ENCODE data around the gene RPS6KC1. TPM values are rescaled to one million over a fixed set of nuclear protein-coding genes. Genes with fewer than 3 reads are reported as not detected.
"Not testable (repeated sequence)": the region's sequence is repeated elsewhere in the genome, so short reads cannot be mapped to it uniquely, and the experiment has no call there.

RPS6KC1 gene
- total RNA-seq, 1 experiment from 2014 or later, result 25.6 TPM

- in situ Hi-C loops (cut with HindIII; ENCODE audit: low sequenced_read_pairs), result no loop called here
Measured at GRCh38 chr1:213135572-213135971, 84.5 kb downstream of the RPS6KC1 start.

GRCh38 chr1:213136190-213136917 lies 85.3 kb downstream of the RPS6KC1 start:
- in situ Hi-C loops (cut with HindIII; ENCODE audit: low sequenced_read_pairs), result no loop called here
- no peak for DNase-seq (ENCODE audit: low spot score)

More at GRCh38 chr1:213135572-213135971, 84.5 kb downstream of the RPS6KC1 start:
- no peak for DNase-seq (ENCODE audit: low spot score)

DNA sequence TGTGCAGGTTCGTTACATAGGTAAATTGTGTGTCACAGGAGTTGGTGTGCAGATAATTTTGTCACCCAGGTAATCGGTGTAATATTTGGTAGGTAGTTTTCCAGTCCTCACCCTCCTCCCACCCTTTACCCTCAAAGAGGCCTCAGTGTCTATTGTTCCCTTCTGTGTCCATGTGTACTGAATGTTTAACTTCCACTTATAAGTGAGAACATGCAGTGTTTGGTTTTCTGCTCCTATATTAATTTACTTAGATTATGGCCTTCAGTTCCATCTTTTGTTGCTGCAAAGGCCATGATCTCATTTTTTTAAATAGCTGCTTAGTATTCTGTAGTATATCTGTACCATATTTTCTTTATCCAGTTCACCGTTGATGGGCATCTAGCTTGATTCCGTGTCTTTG lies 87.3 kb downstream of the RPS6KC1 start:
- DNase-seq (ENCODE audit: low spot score), result no peak
- in situ Hi-C loops (cut with HindIII; ENCODE audit: low sequenced_read_pairs), result no loop called here

GRCh38 chr1:213138892-213139291 lies 87.9 kb downstream of the RPS6KC1 start:
- no peak for DNase-seq (ENCODE audit: low spot score)
- in situ Hi-C loops (cut with HindIII; ENCODE audit: low sequenced_read_pairs), result no loop called here

GRCh38 chr1:213148905-213149304 lies 97.9 kb downstream of the RPS6KC1 start:
- in situ Hi-C loops (cut with HindIII; ENCODE audit: low sequenced_read_pairs), result no loop called here
- DNase-seq (ENCODE audit: low spot score), result no peak

DNA sequence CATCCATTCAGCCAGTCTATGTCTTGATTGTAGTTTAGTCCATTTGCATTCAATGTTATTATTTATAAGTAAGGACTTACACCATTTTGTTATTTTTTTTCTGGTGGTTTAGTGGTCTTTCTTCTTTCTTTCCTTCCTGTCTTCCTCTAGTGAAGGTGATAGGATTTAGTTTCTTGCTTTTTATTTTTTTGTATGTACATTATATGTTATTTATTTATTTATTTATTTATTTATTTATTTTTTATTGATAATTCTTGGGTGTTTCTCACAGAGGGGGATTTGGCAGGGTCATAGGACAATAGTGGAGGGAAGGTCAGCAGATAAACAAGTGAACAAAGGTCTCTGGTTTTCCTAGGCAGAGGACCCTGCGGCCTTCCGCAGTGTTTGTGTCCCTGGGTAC lies 99.0 kb downstream of the RPS6KC1 start:
- DNase-seq (ENCODE audit: low spot score); in situ Hi-C loops (cut with HindIII; ENCODE audit: low sequenced_read_pairs): not testable (repeated sequence)

DNA sequence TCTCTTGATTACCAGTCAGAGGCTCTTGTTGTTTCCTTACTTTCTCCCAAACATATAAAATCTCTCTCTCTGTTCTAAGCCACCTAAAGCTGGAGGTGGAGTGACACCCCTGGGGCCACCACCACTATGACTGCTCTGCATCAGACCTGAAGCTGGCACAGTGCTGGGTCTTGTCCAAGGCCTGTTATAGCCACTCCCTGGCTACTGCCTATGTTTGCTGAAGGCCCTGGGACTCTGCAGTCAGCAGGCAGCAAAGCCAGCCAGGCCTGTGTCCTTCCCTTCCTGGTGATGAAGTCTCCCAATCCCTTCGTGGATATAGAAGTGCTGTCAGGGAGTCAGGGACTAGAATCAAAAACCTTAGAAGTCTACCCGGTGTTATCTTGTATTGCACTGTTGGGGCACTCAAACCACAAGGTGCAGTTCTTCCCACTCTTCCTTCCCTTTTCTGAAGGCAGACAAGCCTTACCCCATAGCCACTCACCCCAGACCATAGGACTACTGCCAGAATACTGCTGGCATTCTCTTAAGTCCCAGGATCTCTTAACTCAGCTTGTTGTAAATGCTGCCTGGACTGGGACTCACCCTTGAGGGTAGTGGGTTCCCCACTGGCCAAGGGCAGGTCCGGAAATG lies 103.1 kb downstream of the RPS6KC1 start:
- in situ Hi-C loops (cut with HindIII; ENCODE audit: low sequenced_read_pairs), result no loop called here
- DNase-seq (ENCODE audit: low spot score), result no peak

- no peak for DNase-seq (ENCODE audit: low spot score)
- in situ Hi-C loops (cut with HindIII; ENCODE audit: low sequenced_read_pairs), result no loop called here
Measured at GRCh38 chr1:213159376-213159775, 108.3 kb downstream of the RPS6KC1 start.

GRCh38 chr1:213160442-213160841 lies 109.4 kb downstream of the RPS6KC1 start:
- in situ Hi-C loops (cut with HindIII; ENCODE audit: low sequenced_read_pairs); DNase-seq (ENCODE audit: low spot score): not testable (repeated sequence)

DNA sequence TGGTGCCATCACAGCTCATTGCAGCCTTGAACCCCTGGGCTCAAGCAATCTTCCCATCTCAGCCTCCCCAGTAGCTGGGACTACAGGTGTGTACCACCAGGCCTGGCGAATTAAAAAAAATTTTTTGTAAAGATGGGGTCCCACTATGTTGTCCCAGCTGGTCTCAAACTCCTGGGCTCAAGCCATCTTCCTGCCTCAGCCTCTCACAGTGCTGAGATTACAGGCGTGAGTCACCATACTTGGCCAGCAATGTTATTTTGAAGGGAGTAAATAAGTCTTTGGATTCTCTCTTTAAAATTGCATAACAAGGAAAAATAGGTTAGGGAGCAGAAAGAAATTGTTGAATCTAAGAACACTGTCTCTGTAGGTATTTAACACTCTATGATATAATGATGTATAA lies 111.3 kb downstream of the RPS6KC1 start:
- DNase-seq (ENCODE audit: low spot score), result no peak
- in situ Hi-C loops (cut with HindIII; ENCODE audit: low sequenced_read_pairs), result no loop called here

DNA sequence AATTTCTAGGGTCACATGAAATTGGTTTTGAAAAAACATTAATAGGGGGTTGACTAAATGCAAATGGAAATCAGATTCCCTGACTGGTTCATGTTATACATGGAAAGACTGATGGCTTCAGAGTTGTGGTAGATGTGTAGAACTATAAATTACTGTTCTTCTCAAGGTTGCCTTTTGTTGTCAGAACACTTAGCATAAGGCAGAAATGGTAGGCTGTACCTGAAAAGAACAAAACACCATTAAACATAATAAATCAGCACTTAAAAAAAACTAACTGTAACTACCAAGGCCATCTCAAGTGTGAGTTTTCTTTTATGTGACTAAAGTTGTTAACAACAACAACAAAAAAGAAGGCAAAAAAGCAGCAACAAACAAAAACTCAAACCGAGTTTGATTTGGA lies 111.8 kb downstream of the RPS6KC1 start:
- in situ Hi-C loops (cut with HindIII; ENCODE audit: low sequenced_read_pairs), result no loop called here
- DNase-seq (ENCODE audit: low spot score), result no peak

- in situ Hi-C loops (cut with HindIII; ENCODE audit: low sequenced_read_pairs), result no loop called here
- DNase-seq (ENCODE audit: low spot score), result no peak
Measured at GRCh38 chr1:213163278-213163711, 112.3 kb downstream of the RPS6KC1 start.

GRCh38 chr1:213164561-213164960 lies 113.5 kb downstream of the RPS6KC1 start:
- no peak for DNase-seq (ENCODE audit: low spot score)
- in situ Hi-C loops (cut with HindIII; ENCODE audit: low sequenced_read_pairs), result no loop called here

DNA sequence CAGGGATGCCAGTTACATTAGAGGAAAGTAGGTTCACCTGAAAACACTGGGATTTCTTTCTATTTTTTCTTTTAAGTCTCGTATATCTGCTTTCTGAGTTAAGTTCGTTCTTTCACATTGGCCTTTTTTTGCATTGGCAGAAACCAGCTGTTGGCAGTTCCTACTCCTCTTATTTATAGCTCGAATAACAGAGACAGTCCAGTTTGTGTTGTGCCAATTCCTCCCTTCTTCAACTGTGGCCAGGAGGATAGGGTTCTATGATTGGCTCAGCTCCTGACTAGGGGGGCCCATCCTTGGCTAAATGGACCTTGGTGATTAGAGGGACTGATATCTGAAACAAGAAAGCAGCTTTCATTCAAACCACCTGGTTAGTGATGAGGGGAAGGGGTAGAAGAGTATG lies 115.8 kb downstream of the RPS6KC1 start:
- DNase-seq (ENCODE audit: low spot score), result peak; percentile 2
- in situ Hi-C loops (cut with HindIII; ENCODE audit: low sequenced_read_pairs), result no loop called here

GRCh38 chr1:213171711-213172110 lies 120.7 kb downstream of the RPS6KC1 start:
- in situ Hi-C loops (cut with HindIII; ENCODE audit: low sequenced_read_pairs), result no loop called here
- no peak for DNase-seq (ENCODE audit: low spot score)

- in situ Hi-C loops (cut with HindIII; ENCODE audit: low sequenced_read_pairs), result no loop called here
- no peak for DNase-seq (ENCODE audit: low spot score)
Measured at GRCh38 chr1:213176341-213176740, 125.3 kb downstream of the RPS6KC1 start.

- DNase-seq (ENCODE audit: low spot score), result no peak
- in situ Hi-C loops (cut with HindIII; ENCODE audit: low sequenced_read_pairs), result no loop called here
Measured at GRCh38 chr1:213179784-213180183, 128.7 kb downstream of the RPS6KC1 start.

GRCh38 chr1:213180833-213181232 lies 129.8 kb downstream of the RPS6KC1 start:
- DNase-seq (ENCODE audit: low spot score), result no peak
- in situ Hi-C loops (cut with HindIII; ENCODE audit: low sequenced_read_pairs), result no loop called here

DNA sequence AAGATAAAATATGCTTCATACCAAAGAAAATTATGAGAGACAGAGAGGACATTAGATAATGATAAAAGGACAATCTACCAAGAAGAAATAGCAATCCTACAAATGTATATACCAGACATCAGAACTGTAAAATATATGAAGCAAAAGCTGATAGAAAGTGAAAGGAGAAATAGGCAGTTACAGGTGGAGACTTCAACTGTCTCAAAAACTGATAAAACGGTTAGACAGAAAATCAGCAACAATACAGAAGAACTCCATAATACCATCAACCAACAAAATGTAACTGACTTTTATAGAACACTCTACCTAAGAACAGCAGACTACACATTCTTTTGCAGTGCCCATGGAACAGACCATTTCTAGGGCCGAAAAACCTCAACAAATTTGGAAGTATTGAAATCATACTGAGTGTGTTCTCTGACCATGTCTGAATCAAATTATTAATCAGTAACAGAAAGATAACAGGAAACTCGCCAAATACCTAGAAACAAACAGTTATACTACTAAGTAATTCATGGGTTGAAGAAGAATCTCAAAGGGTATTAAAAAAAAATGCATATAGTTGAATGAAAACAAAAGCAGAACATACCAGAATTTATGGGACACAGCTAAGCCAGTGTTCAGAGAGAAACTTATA lies 132.1 kb downstream of the RPS6KC1 start:
- DNase-seq (ENCODE audit: low spot score), result no peak
- in situ Hi-C loops (cut with HindIII; ENCODE audit: low sequenced_read_pairs), result no loop called here

- DNase-seq (ENCODE audit: low spot score), result no peak
- in situ Hi-C loops (cut with HindIII; ENCODE audit: low sequenced_read_pairs), result no loop called here
Measured at GRCh38 chr1:213186168-213186567, 135.1 kb downstream of the RPS6KC1 start.
